MM.1S (cell line): Measurements from ENCODE around the gene PPP2R3B.

Source experiments
- EZH2 ChIP-seq: fragments of 300-600 bp; sonication (generic); optimal IDR thresholded peaks from 2 replicates; pipeline ENCODE3; 2017; ENCODE audit warnings: low read depth, mild to moderate bottlenecking, antibody characterized with exemption, low read length, mixed read lengths
- EZH2phosphoT487 ChIP-seq: fragments of 300-600 bp; sonication (generic); IDR thresholded peaks from 2 replicates; pipeline ENCODE4 v1.6.1; 2018; ENCODE audit warnings: antibody characterized with exemption, low read length
- TF ChIP-seq, protein P1 (sequence below): fragments of 300-600 bp; sonication (generic); IDR thresholded peaks from 2 replicates; pipeline ENCODE4 v1.5.1; 2016; ENCODE audit warnings: antibody characterized with exemption, low read length, mixed read lengths

GRCh38 chrX:387729-388128 is 1.0 kb upstream of the PPP2R3B start:
- TF ChIP-seq, protein P1, sequence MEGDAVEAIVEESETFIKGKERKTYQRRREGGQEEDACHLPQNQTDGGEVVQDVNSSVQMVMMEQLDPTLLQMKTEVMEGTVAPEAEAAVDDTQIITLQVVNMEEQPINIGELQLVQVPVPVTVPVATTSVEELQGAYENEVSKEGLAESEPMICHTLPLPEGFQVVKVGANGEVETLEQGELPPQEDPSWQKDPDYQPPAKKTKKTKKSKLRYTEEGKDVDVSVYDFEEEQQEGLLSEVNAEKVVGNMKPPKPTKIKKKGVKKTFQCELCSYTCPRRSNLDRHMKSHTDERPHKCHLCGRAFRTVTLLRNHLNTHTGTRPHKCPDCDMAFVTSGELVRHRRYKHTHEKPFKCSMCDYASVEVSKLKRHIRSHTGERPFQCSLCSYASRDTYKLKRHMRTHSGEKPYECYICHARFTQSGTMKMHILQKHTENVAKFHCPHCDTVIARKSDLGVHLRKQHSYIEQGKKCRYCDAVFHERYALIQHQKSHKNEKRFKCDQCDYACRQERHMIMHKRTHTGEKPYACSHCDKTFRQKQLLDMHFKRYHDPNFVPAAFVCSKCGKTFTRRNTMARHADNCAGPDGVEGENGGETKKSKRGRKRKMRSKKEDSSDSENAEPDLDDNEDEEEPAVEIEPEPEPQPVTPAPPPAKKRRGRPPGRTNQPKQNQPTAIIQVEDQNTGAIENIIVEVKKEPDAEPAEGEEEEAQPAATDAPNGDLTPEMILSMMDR, result no peak
- TF ChIP-seq EZH2phosphoT487 (no peak), EZH2 (no peak)
